NCI-H187 treated with DMSO at 0.1 percent for 48 hours (cell line): Measurements from ENCODE around the gene LDLRAD2.

Experiments used
- DNase-seq: peaks from one replicate; lab custom pipeline; 2025; lab: John Stamatoyannopoulos, UW

Gene LDLRAD2

DNA sequence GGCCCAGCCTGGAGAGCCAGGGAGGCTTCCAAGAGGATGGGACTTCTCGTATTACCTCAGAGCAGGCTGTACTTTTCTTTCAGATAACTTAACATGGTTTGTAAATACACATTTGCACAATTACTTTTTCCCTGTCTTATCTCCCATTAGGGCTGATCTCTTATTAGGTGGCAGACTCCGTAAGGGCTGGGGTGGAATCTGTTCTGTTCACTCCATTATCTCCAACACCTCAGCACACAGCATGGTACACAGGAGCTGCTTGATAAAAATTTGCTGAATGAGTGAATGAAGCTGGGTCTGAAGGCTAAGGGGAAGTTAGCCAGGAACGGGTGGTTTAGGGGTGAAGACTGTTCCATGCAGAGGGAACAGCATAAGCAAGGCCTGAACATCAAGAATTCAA, 48.9 kb downstream of the LDLRAD2 start:
- no peak for DNase-seq

DNA sequence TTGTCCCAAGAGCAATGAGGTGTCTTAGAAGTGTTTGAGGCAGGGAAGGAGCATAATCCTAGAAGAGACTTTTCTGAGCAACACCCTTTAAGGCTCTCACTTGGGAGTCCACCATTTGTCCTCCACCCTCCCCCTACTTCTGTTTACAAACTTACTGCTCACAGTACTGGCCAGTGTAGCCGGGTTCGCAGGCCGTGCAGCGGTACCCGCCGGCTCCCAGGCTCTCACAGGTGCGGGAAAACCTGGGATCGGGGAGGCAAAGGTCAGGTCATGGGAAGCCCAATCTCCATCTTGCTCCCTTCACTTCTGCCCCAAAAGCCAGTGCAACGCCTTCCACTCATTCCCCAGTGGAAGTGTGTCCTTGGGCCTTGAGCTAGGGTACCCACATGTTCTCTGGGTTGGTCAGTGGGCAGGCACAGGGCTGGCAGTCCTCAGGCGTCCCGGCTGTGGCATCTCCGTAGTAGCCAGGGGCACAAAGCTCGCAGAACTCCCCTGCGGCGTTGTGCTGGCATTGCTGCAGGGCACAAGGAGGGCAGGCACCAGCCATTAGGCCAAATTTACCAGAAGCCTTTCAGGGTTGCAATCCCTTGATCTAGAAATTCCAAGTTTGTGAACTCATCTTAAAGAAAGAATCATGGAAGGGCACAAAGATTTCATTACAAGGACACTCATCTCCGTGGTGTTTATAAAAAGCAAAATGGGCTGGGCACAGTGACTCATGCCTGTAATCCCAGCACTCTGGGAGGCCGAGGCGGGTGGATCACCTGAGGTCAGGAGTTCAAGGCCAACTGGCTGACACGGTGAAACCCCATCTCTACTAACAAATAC, 49.8 kb downstream of the LDLRAD2 start:
- DNase-seq: no peak

DNA sequence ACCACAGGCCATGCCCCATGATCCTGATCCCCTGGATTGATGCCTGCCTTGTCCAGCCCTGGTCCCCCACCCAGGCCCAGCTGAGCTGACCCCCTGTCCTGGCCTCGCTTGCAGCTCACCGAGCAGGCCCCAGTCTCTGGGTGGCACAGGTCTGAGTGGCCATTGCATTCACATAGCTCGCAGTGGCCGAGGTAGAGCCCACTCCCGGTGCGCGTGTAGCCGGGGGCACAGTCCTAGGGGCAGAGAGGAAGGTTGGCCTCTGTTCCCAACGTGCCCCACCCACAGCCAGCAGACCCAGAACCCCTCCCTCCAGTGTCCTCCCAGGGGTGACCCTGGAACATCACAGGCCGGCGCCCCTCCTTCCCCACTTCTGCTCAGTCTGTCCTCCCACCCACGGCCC, 51.9 kb downstream of the LDLRAD2 start:
- no peak for DNase-seq

GRCh38 chr1:21864730-21865129, 52.7 kb downstream of the LDLRAD2 start:
- no peak for DNase-seq

DNA sequence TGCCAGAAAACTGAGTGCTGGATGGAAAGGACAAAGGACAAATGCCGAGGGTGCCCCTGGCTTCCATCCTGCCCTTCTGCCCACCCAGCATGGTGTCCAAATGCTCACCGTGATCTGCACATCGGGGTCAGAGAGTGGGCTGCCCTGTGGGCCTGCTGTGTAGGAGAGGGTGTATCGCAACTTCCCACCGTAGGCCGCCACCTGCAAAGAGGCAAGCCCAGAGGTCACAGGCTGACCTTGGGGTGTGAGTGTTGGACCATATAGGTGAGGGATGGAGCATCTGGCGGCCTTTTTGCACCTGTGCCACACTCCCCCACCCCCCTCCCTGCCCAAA, 53.5 kb downstream of the LDLRAD2 start:
- DNase-seq: no peak

- no peak for DNase-seq
Observed at GRCh38 chr1:21865943-21866706, 54.1 kb downstream of the LDLRAD2 start.

DNA sequence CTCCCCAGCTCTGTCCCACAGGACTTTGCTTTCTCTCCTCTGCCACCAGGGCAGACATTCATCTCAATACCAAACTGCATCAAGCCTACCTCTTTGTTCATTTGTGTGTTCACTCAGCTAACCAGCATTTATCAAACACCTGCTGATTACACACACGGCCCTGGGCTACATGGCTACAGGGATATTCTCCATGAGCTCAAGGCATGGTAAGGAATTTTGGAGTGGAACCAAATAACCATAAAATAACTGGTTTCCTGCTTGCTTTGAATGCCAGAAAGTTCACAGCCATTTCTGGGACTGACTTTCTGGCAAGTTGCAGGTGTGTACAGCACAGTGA, 54.6 kb downstream of the LDLRAD2 start:
- no peak for DNase-seq

- DNase-seq: peak; percentile 17
Observed at GRCh38 chr1:21867451-21867996, 55.5 kb downstream of the LDLRAD2 start.

GRCh38 chr1:21868482-21868881, 56.4 kb downstream of the LDLRAD2 start:
- no peak for DNase-seq

DNA sequence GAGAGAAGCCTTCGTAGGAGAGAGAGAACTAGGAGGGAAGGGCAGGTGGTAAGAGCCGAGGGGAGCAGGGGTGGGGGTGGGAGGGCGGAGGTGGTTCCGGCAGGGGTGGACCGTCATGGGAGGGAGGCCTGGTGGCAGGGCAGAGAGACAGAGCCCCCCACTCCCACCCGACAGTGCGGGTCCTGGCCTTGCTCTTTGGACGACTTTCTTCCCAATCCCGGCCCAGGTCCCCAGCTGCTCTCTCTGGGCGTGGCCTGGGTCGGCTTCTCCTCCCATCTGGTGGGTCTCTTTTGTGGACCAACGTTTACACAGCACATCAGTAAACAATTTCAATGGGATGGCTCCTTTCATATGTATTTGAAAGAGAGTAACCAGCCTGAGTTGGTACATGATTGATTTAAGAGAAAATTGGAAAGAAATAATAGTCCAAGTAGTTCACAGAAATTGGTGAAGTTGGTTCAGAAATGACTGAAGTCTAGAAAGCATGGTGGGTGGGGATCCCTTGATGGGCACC, 56.9 kb downstream of the LDLRAD2 start:
- no peak for DNase-seq

- DNase-seq: peak; percentile 14
Observed at GRCh38 chr1:21869620-21870121, 57.6 kb downstream of the LDLRAD2 start.

GRCh38 chr1:21870611-21871010, 58.5 kb downstream of the LDLRAD2 start:
- no peak for DNase-seq

DNA sequence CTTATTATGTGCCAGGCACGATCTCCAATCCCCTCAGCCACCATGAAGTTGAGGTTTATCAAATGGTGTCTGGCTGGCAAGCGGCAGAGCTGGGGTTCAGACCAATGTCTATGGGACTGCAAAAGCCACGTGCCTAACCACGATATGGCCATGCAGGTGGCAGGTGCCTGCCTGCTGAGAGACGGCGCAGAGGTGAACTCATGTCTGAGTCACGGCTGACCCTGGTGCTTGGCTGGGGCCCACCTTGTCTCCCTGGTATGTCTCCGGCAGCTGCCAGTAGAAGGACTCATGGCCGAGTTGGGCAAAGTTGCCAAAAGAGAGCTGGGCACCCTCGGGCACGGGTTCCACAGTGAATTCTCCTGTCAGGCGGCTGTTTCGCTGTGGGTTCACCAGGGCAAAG, 59.9 kb downstream of the LDLRAD2 start:
- no peak for DNase-seq

GRCh38 chr1:21872445-21873079, 60.5 kb downstream of the LDLRAD2 start:
- DNase-seq: no peak

- DNase-seq: no peak
Observed at GRCh38 chr1:21873174-21873573, 61.1 kb downstream of the LDLRAD2 start.

GRCh38 chr1:21873761-21874160, 61.7 kb downstream of the LDLRAD2 start:
- DNase-seq: no peak

GRCh38 chr1:21874328-21874727, 62.3 kb downstream of the LDLRAD2 start:
- no peak for DNase-seq
